K562 (cell line): ENCODE data around the gene PDE8A. TPM values are rescaled to one million over a fixed set of nuclear protein-coding genes. Genes with fewer than 3 reads are reported as not detected.

Experiments
- ATAC-seq: fragments of 200-7000 bp; cut with Tn5 transposase; 3 replicates; pipeline ENCODE4 v1.9.1; 2020; ENCODE audit warnings: moderate library complexity
- BruUV-seq: library from RNA; stranded (reverse); fragments of 400-500 nt; replicated peaks from 2 replicates; lab custom pipeline; 2021; lab: Mats Ljungman, UMichigan
- CTCF ChIA-PET: fragments of 300-600 bp; formaldehyde crosslinking; extraction: SDS; loops from one replicate; lab custom pipeline; 2021; ENCODE audit warnings: low intra/inter-chr PET ratio; lab: Yijun Ruan, JAX
- POLR2A ChIA-PET: fragments of 300-600, 350-650 bp; sonication (Branson Sonifier 250); formaldehyde crosslinking; extraction: SDS; loops from one replicate; lab custom pipeline; 2021; ENCODE audit warnings: antibody characterized with exemption, inconsistent platforms; lab: Yijun Ruan, JAX
- DNase-seq, 4 experiments: peaks; one replicate each; pipeline versions ENCODE4 v3.0.0 to v3.0.0-alpha.2; 2011 to 2018; ENCODE audit warnings: low spot score in 3 of 4, mixed read lengths in 3 of 4; ENCODE audit errors: extremely low read depth in 1 of 4
- FAIRE-seq: peaks from 2 replicates; lab custom pipeline; 2011; peaks lifted over from hg19 to GRCh38; lab: Jason Lieb, UNC
- H2AFZ ChIP-seq: 2 replicates; pipeline ENCODE4 v1.6.0; 2011; ENCODE audit warnings: low read depth, low read length, control low read depth, inconsistent platforms
- H3K27ac ChIP-seq: fragments of 200-600 bp; 3 replicates; pipeline ENCODE4 v1.8.0; 2011; ENCODE audit warnings: low read depth, mild to moderate bottlenecking, control low read depth, inconsistent platforms, low read length, moderate library complexity, mixed read lengths; ENCODE audit errors: extremely low read depth
- H3K27me3 ChIP-seq, 2 experiments: fragments of 300-600 bp in 1 of 2; 2 replicates in 1 of 2; 3 replicates in 1 of 2; pipeline versions ENCODE4 v1.6.0 to v1.8.0; 2011; ENCODE audit warnings: inconsistent platforms in 2 of 2, low read length in 2 of 2, mild to moderate bottlenecking in 1 of 2, mixed read lengths in 1 of 2, moderate library complexity in 1 of 2; ENCODE audit not compliant: control insufficient read depth in 2 of 2, insufficient read depth in 2 of 2
- H3K36me3 ChIP-seq: fragments of 300-600 bp; 3 replicates; pipeline ENCODE4 v1.8.0; 2011; ENCODE audit warnings: mild to moderate bottlenecking, low read length, inconsistent platforms; ENCODE audit not compliant: control insufficient read depth, insufficient read depth
- H3K4me1 ChIP-seq, 2 experiments: fragments of 200-600 bp in 1 of 2; replicated peaks in 1 of 2; 2 replicates in 1 of 2; 3 replicates in 1 of 2; pipeline versions ENCODE4 v1.5.1 to v1.8.0; 2011; ENCODE audit warnings: inconsistent platforms in 2 of 2, low read length in 2 of 2, mild to moderate bottlenecking in 1 of 2, mixed read lengths in 1 of 2, moderate library complexity in 1 of 2; ENCODE audit not compliant: control insufficient read depth in 2 of 2, insufficient read depth in 2 of 2
- H3K4me2 ChIP-seq: 2 replicates; pipeline ENCODE4 v1.6.1; 2011; ENCODE audit warnings: low read length, control low read depth, inconsistent platforms, mixed read lengths; ENCODE audit not compliant: insufficient read depth
- H3K4me3 ChIP-seq: fragments of 200-600 bp; sonication (generic), shearing (Covaris generic); 2 replicates; pipeline ENCODE4 v1.5.1; 2016; ENCODE audit warnings: control low read depth, inconsistent platforms
- H3K79me2 ChIP-seq: fragments of 200-600 bp; 3 replicates; pipeline ENCODE4 v1.8.0; 2011; ENCODE audit warnings: low read length, inconsistent platforms; ENCODE audit not compliant: control insufficient read depth, insufficient read depth
- H3K9ac ChIP-seq, 2 experiments: 2 replicates each; pipeline versions ENCODE4 v1.6.0 to v1.6.1; 2011; ENCODE audit warnings: low read depth in 2 of 2, low read length in 2 of 2, control low read depth in 1 of 2, inconsistent platforms in 1 of 2, mild to moderate bottlenecking in 1 of 2, mixed read lengths in 1 of 2; ENCODE audit not compliant: insufficient read depth in 1 of 2
- H3K9me1 ChIP-seq: one replicate; pipeline ENCODE4 v1.6.0; 2011; ENCODE audit warnings: inconsistent platforms, mild to moderate bottlenecking, low read length, moderate library complexity; ENCODE audit not compliant: control insufficient read depth, insufficient read depth
- H3K9me3 ChIP-seq: replicated peaks from 2 replicates; pipeline ENCODE4 v1.5.1; 2011; ENCODE audit warnings: low read depth, low read length, inconsistent platforms; ENCODE audit not compliant: control insufficient read depth, insufficient read depth
- H4K20me1 ChIP-seq: replicated peaks from 2 replicates; pipeline ENCODE4 v1.6.1; 2011; ENCODE audit warnings: low read length, inconsistent platforms, mixed read lengths; ENCODE audit not compliant: control insufficient read depth, insufficient read depth
- ARID1B ChIP-seq: fragments of 450-650 bp; IDR thresholded peaks from 2 replicates; pipeline ENCODE4 v1.6.1; 2016; ENCODE audit warnings: antibody characterized with exemption, mild to moderate bottlenecking, inconsistent platforms
- CEBPG ChIP-seq, 3 experiments: fragments of 200-800 bp in 1 of 3; sonication (Bioruptor generic) in 1 of 3; sonication (generic) in 1 of 3; formaldehyde crosslinking in 1 of 3; IDR thresholded peaks in 2 of 3; conservative IDR thresholded peaks in 1 of 3; 2 replicates each; pipeline versions ENCODE4 v1.6.1 to v1.8.0; 2016 to 2022; ENCODE audit warnings: missing compliant biosample characterization in 2 of 3, missing genetic modification characterization in 2 of 3, mild to moderate bottlenecking in 1 of 3, missing genetic modification reagents in 1 of 3
- CHD4 ChIP-seq: fragments of 200-600 bp; sonication (generic); IDR thresholded peaks from 3 replicates; pipeline ENCODE4 v1.6.1; 2012; ENCODE audit warnings: low read depth, mild to moderate bottlenecking, mixed read lengths, low read length, inconsistent platforms; ENCODE audit not compliant: insufficient read depth, insufficient replicate concordance, poor library complexity, severe bottlenecking
- CREB1 ChIP-seq, 2 experiments: sonication (generic) in 1 of 2; formaldehyde crosslinking in 1 of 2; IDR thresholded peaks; 2 replicates each; pipeline versions ENCODE4 v1.6.1 to v1.8.0; 2012 to 2022; ENCODE audit warnings: inconsistent platforms in 1 of 2, mild to moderate bottlenecking in 1 of 2, missing genetic modification reagents in 1 of 2, moderate library complexity in 1 of 2
- DPF2 ChIP-seq: fragments of 450-650 bp; IDR thresholded peaks from 2 replicates; pipeline ENCODE4 v1.6.1; 2016
- EHMT2 ChIP-seq: fragments of 450-650 bp; IDR thresholded peaks from 2 replicates; pipeline ENCODE4 v1.6.1; 2018; ENCODE audit warnings: antibody characterized with exemption
- GTF2A2 ChIP-seq: IDR thresholded peaks from 2 replicates; pipeline ENCODE4 v1.6.1; 2016; ENCODE audit warnings: mild to moderate bottlenecking, missing genetic modification characterization, missing compliant biosample characterization
- HDAC2 ChIP-seq: fragments of 450-650 bp; IDR thresholded peaks from 2 replicates; pipeline ENCODE4 v1.6.1; 2016; ENCODE audit warnings: mild to moderate bottlenecking
- HDAC8 ChIP-seq: fragments of 450-650 bp; IDR thresholded peaks from 2 replicates; pipeline ENCODE4 v1.6.1; 2016; ENCODE audit warnings: mild to moderate bottlenecking, missing genetic modification characterization, moderate library complexity, missing compliant biosample characterization
- KAT8 ChIP-seq: fragments of 450-650 bp; IDR thresholded peaks from 2 replicates; pipeline ENCODE4 v1.6.1; 2016; ENCODE audit warnings: low read depth, mild to moderate bottlenecking
- NFE2L1 ChIP-seq: fragments of 450-650 bp; IDR thresholded peaks from 2 replicates; pipeline ENCODE4 v1.6.1; 2016; ENCODE audit warnings: missing genetic modification characterization, low read depth, mild to moderate bottlenecking, missing compliant biosample characterization, moderate library complexity, borderline replicate concordance
- TCF7L2 ChIP-seq: fragments of 150-350 bp; IDR thresholded peaks from 2 replicates; pipeline ENCODE4 v1.6.1; 2016; ENCODE audit warnings: low read depth, mild to moderate bottlenecking, low read length, moderate library complexity
- ZNF354B ChIP-seq: fragments of 250-450 bp; sonication (Bioruptor Pico); IDR thresholded peaks from 2 replicates; pipeline ENCODE4 v1.4.0; 2020
- ZNF696 ChIP-seq: fragments of 250-450 bp; sonication (Bioruptor Pico); conservative IDR thresholded peaks from 2 replicates; pipeline ENCODE4 v1.4.0; 2020; ENCODE audit warnings: mild to moderate bottlenecking, moderate library complexity
- whole genome bisulfite sequencing: fragments of 100-300 bp; shearing (Covaris generic); methylation state at CpG from one replicate; pipeline ENCODE4 v1.1.6; 2016; ENCODE audit warnings: low coverage, mixed read lengths; ENCODE audit not compliant: insufficient coverage; ENCODE audit errors: missing lambda C conversion rate; 5-methylcytosine and 5-hydroxymethylcytosine counted together
- in situ Hi-C: fragments of 300-500 bp; cut with MboI; formaldehyde crosslinking; loops from 4 replicates; pipeline ENCODE4 v1.15.0; 2018; ENCODE audit warnings: inconsistent platforms, mixed read lengths
- intact Hi-C: fragments of 100-400 bp; cut with micrococcal nuclease; formaldehyde crosslinking; loops from 2 replicates; pipeline ENCODE4 v1.14.2; 2022
- polyA plus RNA-seq, 8 experiments: library from polyadenylated mRNA; depleted of rRNA in 4 of 8; stranded (reverse) in 5 of 8; unstranded in 3 of 8; fragments of >200 nt; fragmentation: Nextera tagmentation in 2 of 8; fragmentation: Illumina TruSeq in 1 of 8; extraction: Ambion mirVana in 2 of 8; extraction: Trizol in 1 of 8; gene quantifications; 2 replicates each; pipeline versions ENCODE4 v1.2.1 to v1.2.3, GENCODE V29; 2011 to 2014; ENCODE audit warnings: inconsistent platforms in 1 of 8, missing spikeins in 1 of 8
- total RNA-seq, 7 experiments: library from RNA; depleted of rRNA in 6 of 7; stranded (reverse); fragments of >200 nt in 6 of 7; fragmentation: Illumina TruSeq in 2 of 7; extraction: Trizol in 2 of 7; gene quantifications; 2 replicates each; pipeline versions ENCODE4 v1.2.1 to v1.2.3, GENCODE V29; 2011 to 2021; ENCODE audit warnings: low replicate concordance in 1 of 7
- TF ChIP-seq, protein P1 (sequence below): fragments of 450-650 bp; IDR thresholded peaks from 2 replicates; pipeline ENCODE4 v1.6.1; 2016; ENCODE audit warnings: antibody characterized with exemption
- TF ChIP-seq, protein P2 (sequence below): fragments of 150-350 bp; conservative IDR thresholded peaks from 2 replicates; pipeline ENCODE4 v1.6.1; 2014; ENCODE audit warnings: low read length

PDE8A gene
- total and polyA plus RNA-seq, 9 of the 15 experiments (the other 6 are each of a cell fraction or from before 2014, with no cell fraction given) = 5.9 to 40.3 (median 19.8) TPM

DNA sequence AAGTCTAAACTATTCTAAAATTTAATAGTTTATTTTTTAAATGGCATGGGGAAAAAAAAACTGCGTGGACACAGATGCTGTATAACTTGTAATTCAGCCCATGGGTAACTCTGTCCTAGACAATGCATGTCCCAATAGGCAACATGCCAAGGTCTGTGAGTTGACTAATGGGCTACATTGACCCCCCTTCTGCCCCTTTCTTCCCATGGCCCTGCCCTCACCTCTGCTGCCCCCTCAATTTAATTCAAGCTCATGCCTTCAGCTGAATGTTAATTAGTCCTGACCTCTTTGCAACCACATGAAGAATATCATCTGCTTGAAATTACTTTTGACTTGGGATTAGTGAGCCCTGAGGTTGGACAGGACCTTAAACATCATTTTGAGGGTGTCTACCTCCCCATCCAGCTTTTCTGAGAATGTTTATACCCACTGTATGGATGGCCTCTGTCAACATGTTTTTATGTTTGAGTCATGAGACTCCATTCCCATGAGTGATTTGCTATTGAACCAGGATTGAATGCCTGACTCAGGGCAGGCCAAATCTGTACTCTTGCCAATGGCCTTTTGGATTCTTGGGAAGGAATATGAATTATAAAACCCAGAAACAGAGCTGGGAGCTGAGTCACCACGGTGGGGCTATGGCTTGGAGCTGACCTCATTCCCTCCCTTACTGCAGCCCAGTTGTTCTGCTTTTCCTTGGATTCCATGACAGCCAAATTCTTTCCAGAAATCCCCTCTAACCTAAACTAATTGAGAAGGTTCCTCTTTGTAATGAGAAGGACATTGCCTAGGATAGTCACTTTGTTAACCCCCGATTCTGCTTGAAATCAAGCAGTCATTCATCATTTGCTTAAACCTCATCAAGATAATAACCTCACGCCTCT lies 33.5 kb upstream of the PDE8A start (continued):
- TF ChIP-seq, protein P1, sequence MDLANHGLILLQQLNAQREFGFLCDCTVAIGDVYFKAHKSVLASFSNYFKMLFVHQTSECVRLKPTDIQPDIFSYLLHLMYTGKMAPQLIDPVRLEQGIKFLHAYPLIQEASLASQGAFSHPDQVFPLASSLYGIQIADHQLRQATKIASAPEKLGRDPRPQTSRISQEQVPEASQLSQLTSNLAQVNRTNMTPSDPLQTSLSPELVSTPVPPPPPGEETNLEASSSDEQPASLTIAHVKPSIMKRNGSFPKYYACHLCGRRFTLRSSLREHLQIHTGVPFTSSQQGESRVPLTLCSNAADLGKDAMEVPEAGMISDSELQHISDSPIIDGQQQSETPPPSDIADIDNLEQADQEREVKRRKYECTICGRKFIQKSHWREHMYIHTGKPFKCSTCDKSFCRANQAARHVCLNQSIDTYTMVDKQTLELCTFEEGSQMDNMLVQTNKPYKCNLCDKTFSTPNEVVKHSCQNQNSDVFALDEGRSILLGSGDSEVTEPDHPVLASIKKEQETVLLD = no peak; the same call in 1 of the 2 replicates
- TF ChIP-seq HDAC2 (0 out of 2 replicates have a peak, but pooled peaks have one; percentile 29), ARID1B (peak; percentile 39), EHMT2 (peak; percentile 40; the same call in 1 of the 2 replicates), ZNF354B (no peak), KAT8 (no peak), DPF2 (peak; percentile 77)

DNA sequence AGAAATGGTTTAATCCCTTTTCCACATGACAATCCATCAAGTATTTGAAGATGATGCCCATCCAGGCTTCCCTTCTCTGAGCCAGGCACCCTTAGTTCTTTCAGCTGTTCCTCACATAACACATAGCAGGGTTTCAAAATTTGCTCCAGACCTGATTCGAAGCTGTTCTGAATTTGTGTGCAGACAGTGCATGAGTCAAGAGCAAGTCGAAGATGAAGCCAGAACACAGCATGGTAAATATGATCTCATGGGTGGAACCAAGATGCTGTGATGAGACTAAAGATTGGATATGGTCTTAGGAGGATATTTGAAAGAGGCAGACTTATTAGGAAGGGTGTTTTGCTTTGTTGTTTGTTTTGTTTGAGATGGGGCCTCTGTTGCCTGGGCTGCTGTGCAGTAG lies 32.6 kb upstream of the PDE8A start:
- Histone ChIP-seq H3K79me2 (no peaks in the 10 kb centered on the region), H4K20me1 (no peaks in the 10 kb centered on the region), H3K9ac (no peak overlapping the region), H3K27ac (peak overlapping the region; percentile 10; the same call in 1 of the 3 replicates), H3K27me3 (no peaks in the 10 kb centered on the region), H2AFZ (peak overlapping the region; percentile 69; the same call in 1 of the 2 replicates), H3K9me1 (no peaks in the 10 kb centered on the region), H3K36me3 (no peaks in the 10 kb centered on the region), H3K4me2 (no peak overlapping the region; the same call in 1 of the 2 replicates), H3K9me3 (no peaks in the 10 kb centered on the region), H3K4me3 (no peak overlapping the region), H3K4me1 (peaks cover 42 to 56% of the 10 kb centered on the region in 2 experiments)
- no peak for DNase-seq
- intact Hi-C loops = no loop called here
- in situ Hi-C loops = no loop called here
- BruUV-seq = no TSS peak
- no peak for ATAC-seq
- FAIRE-seq = no peak
- WGBS = 41% methylated on average over 2 of the region's 2 CpGs
- ChIA-PET CTCF (no interaction called here), POLR2A (interaction anchor here (1.1 to 1.9 kb wide), 5 partner anchors 9 to 32 kb away, joined by 3 to 7 read pairs (median 4); no protein-coding TSS in a partner anchor)
- TF ChIP-seq NFE2L1 (tag) (no peak), GTF2A2 (tag) (no peak), TCF7L2 (no peak), CEBPG (CRISPR knock-in tag; IDR thresholded peaks at IDR 0.05) (no peak), CEBPG (tag; conservative IDR thresholded peaks at IDR 0.05 in 1 of 2, IDR thresholded peaks at IDR 0.05 in 1 of 2) (no peak), ZNF696 (CRISPR knock-in tag) (no peak), CREB1 (IDR thresholded peaks at IDR 0.05) (no peak), CREB1 (CRISPR knock-in tag; IDR thresholded peaks at IDR 0.05) (no peak), HDAC8 (tag) (no peak), CHD4 (no peak)
- TF ChIP-seq, protein P2, sequence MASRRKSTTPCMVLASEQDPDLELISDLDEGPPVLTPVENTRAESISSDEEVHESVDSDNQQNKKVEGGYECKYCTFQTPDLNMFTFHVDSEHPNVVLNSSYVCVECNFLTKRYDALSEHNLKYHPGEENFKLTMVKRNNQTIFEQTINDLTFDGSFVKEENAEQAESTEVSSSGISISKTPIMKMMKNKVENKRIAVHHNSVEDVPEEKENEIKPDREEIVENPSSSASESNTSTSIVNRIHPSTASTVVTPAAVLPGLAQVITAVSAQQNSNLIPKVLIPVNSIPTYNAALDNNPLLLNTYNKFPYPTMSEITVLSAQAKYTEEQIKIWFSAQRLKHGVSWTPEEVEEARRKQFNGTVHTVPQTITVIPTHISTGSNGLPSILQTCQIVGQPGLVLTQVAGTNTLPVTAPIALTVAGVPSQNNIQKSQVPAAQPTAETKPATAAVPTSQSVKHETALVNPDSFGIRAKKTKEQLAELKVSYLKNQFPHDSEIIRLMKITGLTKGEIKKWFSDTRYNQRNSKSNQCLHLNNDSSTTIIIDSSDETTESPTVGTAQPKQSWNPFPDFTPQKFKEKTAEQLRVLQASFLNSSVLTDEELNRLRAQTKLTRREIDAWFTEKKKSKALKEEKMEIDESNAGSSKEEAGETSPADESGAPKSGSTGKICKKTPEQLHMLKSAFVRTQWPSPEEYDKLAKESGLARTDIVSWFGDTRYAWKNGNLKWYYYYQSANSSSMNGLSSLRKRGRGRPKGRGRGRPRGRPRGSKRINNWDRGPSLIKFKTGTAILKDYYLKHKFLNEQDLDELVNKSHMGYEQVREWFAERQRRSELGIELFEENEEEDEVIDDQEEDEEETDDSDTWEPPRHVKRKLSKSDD = no peak
